Measurements from ENCODE around the gene MLLT6. TPM values are rescaled to one million over a fixed set of nuclear protein-coding genes. Genes with fewer than 3 reads are reported as not detected.
A peak's percentile ranks its signal among the peaks of the same experiment; 100 is the strongest.

The MLLT6 gene
- total RNA-seq, 4 donors from 2014 or later = 62.7 to 83.6 (median 73.0) TPM

GRCh38 chr17:38702916-38703741 lies 1.9 kb upstream of the MLLT6 start:
- Histone ChIP-seq H3K4me3 (peak overlapping the region; percentile 67 to 99 (median 90)), H3K27me3 (no peaks in the 10 kb centered on the region), H3K36me3 (peaks cover 0 to 10% (median 10%) of the 10 kb centered on the region in 4 donors), H3K9me3 (no peaks in the 10 kb centered on the region), H3K4me1 (peaks cover 22 to 56% (median 52%) of the 10 kb centered on the region in 4 donors), H3K27ac (replicated peaks in 1 of 4) (peak overlapping the region; percentile 94 to 98 (median 96))
- intact Hi-C loops (cut with DNase I) = loop anchor here (5.0 kb wide), 1 partner anchor 44 kb away; the partner anchor contains the start of gene PCGF2
- 2% methylated on average over 48 of the region's 55 CpGs for WGBS
- no peak for DNase-seq (ENCODE audit: extremely low spot score)
- no peak for TF ChIP-seq POLR2AphosphoS5 (IDR thresholded peaks at IDR 0.05)
- no peak for TF ChIP-seq POLR2A (IDR thresholded peaks at IDR 0.05; ENCODE audit: low read depth)
- no peak for TF ChIP-seq CTCF (IDR thresholded peaks at IDR 0.05)
- TF ChIP-seq EP300 (IDR thresholded peaks at IDR 0.05) = no peak

DNA sequence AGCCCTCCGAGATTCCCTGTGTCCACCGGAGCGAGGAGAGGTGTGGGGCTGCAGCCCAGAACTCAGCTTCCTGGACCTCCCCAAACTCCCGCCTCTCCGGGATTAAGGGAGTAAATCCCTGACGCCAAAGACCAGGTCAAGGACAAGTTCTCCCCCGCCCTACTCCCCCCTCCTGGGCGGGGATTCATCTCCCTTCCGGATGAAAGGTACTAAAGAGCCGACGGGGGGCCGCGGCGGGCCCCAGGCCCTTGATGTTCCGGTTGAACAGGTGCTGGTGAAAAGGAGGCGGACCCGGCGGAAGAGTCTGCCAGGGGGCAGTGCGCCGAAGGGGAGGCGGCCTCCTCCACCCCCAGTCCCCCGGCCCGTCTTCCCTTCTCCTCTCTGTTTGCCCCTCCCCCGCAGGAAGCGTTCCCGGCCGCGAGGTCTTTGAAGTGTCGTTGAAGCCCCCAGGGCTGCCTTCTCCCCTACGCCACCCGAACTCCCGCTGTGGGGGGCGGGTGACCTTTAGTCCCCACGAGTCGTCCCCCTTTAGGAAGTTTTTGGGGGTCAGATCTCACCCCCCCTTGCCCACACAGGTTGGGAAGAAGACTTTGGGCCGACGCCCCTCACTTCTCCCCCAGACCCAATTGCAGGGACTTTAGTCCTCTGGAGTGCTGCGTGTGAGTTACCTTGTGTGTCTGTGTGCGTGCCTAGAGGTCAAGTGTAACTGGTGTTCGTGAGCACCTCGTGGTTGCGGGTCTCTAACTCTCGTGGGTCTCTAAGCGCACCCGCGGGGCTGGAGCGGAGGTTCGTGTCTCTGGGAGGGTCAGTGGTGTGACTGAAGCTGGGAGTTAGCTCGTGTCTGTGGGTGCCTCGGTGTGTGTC lies 1.1 kb upstream of the MLLT6 start:
- Histone ChIP-seq H3K36me3 (peaks cover 0 to 18% (median 15%) of the 10 kb centered on the region in 4 donors), H3K9me3 (no peaks in the 10 kb centered on the region), H3K4me3 (peak overlapping the region; percentile 67 to 99 (median 90)), H3K27ac (replicated peaks in 1 of 4) (peak overlapping the region; percentile 94 to 98 (median 96)), H3K4me1 (peaks cover 22 to 59% (median 54%) of the 10 kb centered on the region in 4 donors), H3K27me3 (no peaks in the 10 kb centered on the region)
- intact Hi-C loops (cut with DNase I) = loop anchor here (5.0 kb wide), 1 partner anchor 43 kb away; the partner anchor contains the start of gene PCGF2
- WGBS = 3% methylated on average over 24 of the region's 50 CpGs
- DNase-seq (ENCODE audit: extremely low spot score) = peak; percentile 94
- TF ChIP-seq POLR2AphosphoS5 (IDR thresholded peaks at IDR 0.05) (peak; percentile 53 to 73), CTCF (IDR thresholded peaks at IDR 0.05) (no peak), POLR2A (IDR thresholded peaks at IDR 0.05; ENCODE audit: low read depth) (no peak), EP300 (IDR thresholded peaks at IDR 0.05) (no peak)

DNA sequence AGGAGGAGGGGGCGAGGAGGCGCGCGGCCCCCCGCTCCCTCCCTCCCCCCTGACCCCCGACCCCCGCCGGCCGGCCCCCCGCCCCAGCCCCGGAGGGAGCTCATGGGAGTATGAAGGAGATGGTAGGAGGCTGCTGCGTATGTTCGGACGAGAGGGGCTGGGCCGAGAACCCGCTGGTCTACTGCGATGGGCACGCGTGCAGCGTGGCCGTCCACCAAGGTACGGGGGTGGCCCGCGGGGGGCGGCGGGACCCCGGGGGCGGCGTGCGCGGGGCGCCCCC lies 390 bp downstream of the MLLT6 start:
- intact Hi-C loops (cut with DNase I) = no loop called here
- peaks cover 22 to 61% (median 54%) of the 10 kb centered on the region in 4 donors for H3K4me1 ChIP-seq
- no peak for TF ChIP-seq POLR2AphosphoS5 (IDR thresholded peaks at IDR 0.05)
- no peak for TF ChIP-seq EP300 (IDR thresholded peaks at IDR 0.05)
- TF ChIP-seq CTCF (IDR thresholded peaks at IDR 0.05) = no peak
- TF ChIP-seq POLR2A (IDR thresholded peaks at IDR 0.05; ENCODE audit: low read depth) = no peak
- peak overlapping the region; percentile 67 to 99 (median 90) for H3K4me3 ChIP-seq
- WGBS = 3% methylated on average over 8 of the region's 32 CpGs
- no peaks in the 10 kb centered on the region for H3K27me3 ChIP-seq
- H3K36me3 ChIP-seq = peaks cover 7 to 33% (median 28%) of the 10 kb centered on the region in 4 donors
- H3K9me3 ChIP-seq = no peaks in the 10 kb centered on the region
- H3K27ac ChIP-seq (replicated peaks in 1 of 4) = peak overlapping the region; percentile 94 to 98 (median 96)
- no peak for DNase-seq (ENCODE audit: extremely low spot score)

DNA sequence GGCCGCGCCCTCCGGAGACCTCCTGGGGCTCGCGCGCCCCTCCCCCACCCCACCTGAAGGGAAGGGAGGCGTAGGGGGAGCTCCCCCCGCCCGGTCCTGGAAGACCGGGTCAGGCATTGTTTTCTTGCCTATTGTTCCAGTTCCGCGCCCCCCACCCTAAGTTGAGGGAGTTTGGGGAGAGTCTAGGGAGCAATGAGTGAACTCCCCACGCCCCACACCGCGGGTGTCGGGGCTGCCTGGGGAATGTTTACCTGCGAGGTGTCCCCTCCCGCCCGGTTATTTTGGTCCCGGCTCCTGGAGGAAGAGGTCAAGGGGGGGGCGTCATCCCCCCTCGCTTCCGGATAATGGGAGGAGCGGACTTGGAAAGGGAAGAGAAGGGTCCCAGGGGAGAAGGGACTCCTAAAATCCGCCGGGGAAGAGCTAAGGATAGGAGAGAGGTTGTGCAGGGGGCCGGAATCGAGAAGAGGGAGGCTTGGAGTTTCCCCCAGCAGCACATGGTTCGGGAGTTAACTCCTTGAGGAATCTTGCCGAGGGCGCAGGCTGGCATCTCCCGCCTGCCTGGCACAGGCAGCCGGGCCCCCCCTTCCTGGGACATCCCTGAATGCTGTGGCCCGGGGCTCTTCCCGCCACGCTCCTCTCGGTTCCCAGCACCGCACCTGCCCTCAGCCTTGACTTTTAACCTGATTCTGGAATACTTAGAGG lies 881 bp downstream of the MLLT6 start:
- WGBS = 0% methylated on average over 22 of the region's 38 CpGs
- Histone ChIP-seq H3K4me1 (peaks cover 22 to 59% (median 54%) of the 10 kb centered on the region in 4 donors), H3K27ac (replicated peaks in 1 of 4) (peak overlapping the region; percentile 94 to 98 (median 96)), H3K4me3 (peak overlapping the region; percentile 67 to 99 (median 90)), H3K36me3 (peaks cover 7 to 38% (median 31%) of the 10 kb centered on the region in 4 donors), H3K9me3 (no peaks in the 10 kb centered on the region), H3K27me3 (no peaks in the 10 kb centered on the region)
- no peak for DNase-seq (ENCODE audit: extremely low spot score)
- TF ChIP-seq POLR2AphosphoS5 (IDR thresholded peaks at IDR 0.05) (peak; percentile 18 to 37), EP300 (IDR thresholded peaks at IDR 0.05) (no peak), POLR2A (IDR thresholded peaks at IDR 0.05; ENCODE audit: low read depth) (no peak), CTCF (IDR thresholded peaks at IDR 0.05) (no peak)
- intact Hi-C loops (cut with DNase I) = no loop called here

All from esophagus muscularis mucosa (tissue), 4 donors.